Measurements from ENCODE around the gene PPP1CC.

GRCh38 chr12:110679201-110679600 lies 63.5 kb downstream of the PPP1CC start:
- TF ChIP-seq YY1 (IDR thresholded peaks at IDR 0.05; ENCODE audit: low read depth) (no peak), MXI1 (IDR thresholded peaks at IDR 0.05; ENCODE audit: low read depth, low read length) (no peak), JUND (IDR thresholded peaks at IDR 0.05) (no peak), CTCF (IDR thresholded peaks at IDR 0.05) (no peak)
- TF ChIP-seq, protein P1, sequence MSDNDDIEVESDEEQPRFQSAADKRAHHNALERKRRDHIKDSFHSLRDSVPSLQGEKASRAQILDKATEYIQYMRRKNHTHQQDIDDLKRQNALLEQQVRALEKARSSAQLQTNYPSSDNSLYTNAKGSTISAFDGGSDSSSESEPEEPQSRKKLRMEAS (IDR thresholded peaks at IDR 0.05; ENCODE audit: low read depth): no peak

Data from SK-N-SH (cell line).